SK-N-SH (cell line): ENCODE results near the gene COL4A2. TPM values are rescaled to one million over a fixed set of nuclear protein-coding genes. Genes with fewer than 3 reads are reported as not detected.
A peak's percentile ranks its signal among the peaks of the same experiment; 100 is the strongest.

Experiments used
- CTCF ChIA-PET: fragments of 300-600, 350-600 bp; formaldehyde crosslinking; extraction: SDS; loops from one replicate; lab custom pipeline; 2021; lab: Yijun Ruan, JAX
- POLR2A ChIA-PET: fragments of 350-600 bp; sonication (Branson Sonifier 250); formaldehyde crosslinking; extraction: SDS; loops from one replicate; lab custom pipeline; 2020; ENCODE audit warnings: antibody characterized with exemption, inconsistent platforms; lab: Yijun Ruan, JAX
- DNase-seq: peaks from one replicate; pipeline ENCODE4 v3.0.0; 2012
- H2AFZ ChIP-seq: fragments of 200-600 bp; sonication (generic); 2 replicates; pipeline ENCODE4 v1.8.1; 2016; ENCODE audit warnings: antibody characterized with exemption, mild to moderate bottlenecking, low read depth
- H3F3A ChIP-seq: fragments of 200-600 bp; sonication (generic); replicated peaks from 2 replicates; pipeline ENCODE3; 2016; ENCODE audit warnings: antibody characterized with exemption, mild to moderate bottlenecking; ENCODE audit not compliant: insufficient read depth
- H3K27ac ChIP-seq, 2 experiments: fragments of 200-500 bp in 1 of 2; fragments of 200-600 bp in 1 of 2; sonication (Bioruptor generic) in 1 of 2; sonication (generic), shearing (Covaris generic) in 1 of 2; 2 replicates each; pipeline versions ENCODE4 v1.5.1 to v1.6.1; 2014 to 2016; ENCODE audit warnings: low read depth in 2 of 2, inconsistent platforms in 1 of 2, low read length in 1 of 2, mild to moderate bottlenecking in 1 of 2, mixed read lengths in 1 of 2
- H3K27me3 ChIP-seq: fragments of 200-600 bp; sonication (generic), shearing (Covaris generic); 2 replicates; pipeline ENCODE4 v1.6.1; 2016; ENCODE audit warnings: mixed run types; ENCODE audit not compliant: insufficient read depth
- H3K36me3 ChIP-seq, 2 experiments: fragments of 200-500 bp in 1 of 2; fragments of 200-600 bp in 1 of 2; sonication (Bioruptor generic) in 1 of 2; sonication (generic) in 1 of 2; replicated peaks in 1 of 2; 2 replicates each; pipeline versions ENCODE3 to v1.5.1; 2014 to 2016; ENCODE audit warnings: low read length in 1 of 2, mild to moderate bottlenecking in 1 of 2; ENCODE audit not compliant: insufficient read depth in 2 of 2, control insufficient read depth in 1 of 2
- H3K4me1 ChIP-seq, 2 experiments: fragments of 200-500 bp in 1 of 2; fragments of 200-600 bp in 1 of 2; sonication (Bioruptor generic) in 1 of 2; sonication (generic), shearing (Covaris generic) in 1 of 2; 2 replicates each; pipeline versions ENCODE4 v1.5.1 to v1.6.1; 2014 to 2016; ENCODE audit warnings: low read depth in 1 of 2, low read length in 1 of 2, mixed run types in 1 of 2; ENCODE audit not compliant: insufficient read depth in 2 of 2, control insufficient read depth in 1 of 2
- H3K4me2 ChIP-seq: fragments of 200-600 bp; sonication (generic), shearing (Covaris generic); 2 replicates; pipeline ENCODE4 v1.6.1; 2017; ENCODE audit warnings: mixed run types
- H3K4me3 ChIP-seq, 2 experiments: fragments of 200-500 bp in 1 of 2; fragments of 200-600 bp in 1 of 2; sonication (Bioruptor generic) in 1 of 2; sonication (generic), shearing (Covaris generic) in 1 of 2; 2 replicates each; pipeline versions ENCODE4 v1.5.1 to v1.8.1; 2014 to 2016; ENCODE audit warnings: low read depth in 2 of 2, inconsistent platforms in 1 of 2, low read length in 1 of 2, mild to moderate bottlenecking in 1 of 2, mixed read lengths in 1 of 2, moderate library complexity in 1 of 2
- H3K79me2 ChIP-seq: fragments of 200-600 bp; sonication (generic); 2 replicates; pipeline ENCODE4 v1.8.1; 2017; ENCODE audit warnings: mild to moderate bottlenecking; ENCODE audit not compliant: insufficient read depth
- H3K9ac ChIP-seq: fragments of 200-600 bp; sonication (generic); 2 replicates; pipeline ENCODE4 v1.6.1; 2017; ENCODE audit warnings: mixed run types
- H3K9me2 ChIP-seq: fragments of 200-600 bp; sonication (generic); 2 replicates; pipeline ENCODE4 v1.6.1; 2017; ENCODE audit warnings: mixed run types
- H3K9me3 ChIP-seq: fragments of 200-600 bp; sonication (generic); 2 replicates; pipeline ENCODE4 v1.6.1; 2017; ENCODE audit warnings: mixed run types, mild to moderate bottlenecking, moderate library complexity
- H4K20me1 ChIP-seq: fragments of 200-600 bp; sonication (generic); 2 replicates; pipeline ENCODE4 v1.6.1; 2017; ENCODE audit warnings: mild to moderate bottlenecking, mixed run types; ENCODE audit not compliant: insufficient read depth
- ELF1 ChIP-seq: IDR thresholded peaks from 2 replicates; pipeline ENCODE4 v1.4.0; 2012
- EP300 ChIP-seq, 2 experiments: IDR thresholded peaks; 2 replicates each; pipeline versions ENCODE4 v1.4.0 to v1.6.1; 2012; ENCODE audit warnings: borderline replicate concordance in 1 of 2, low read depth in 1 of 2, low read length in 1 of 2
- EZH2phosphoT487 ChIP-seq: fragments of 200-600 bp; sonication (generic); IDR thresholded peaks from 2 replicates; pipeline ENCODE4 v1.6.1; 2017; ENCODE audit warnings: low read depth, mixed run types, mild to moderate bottlenecking, antibody characterized with exemption, moderate library complexity, borderline replicate concordance
- GABPA ChIP-seq: IDR thresholded peaks from 2 replicates; pipeline ENCODE4 v1.4.0; 2012; ENCODE audit warnings: low read depth, mild to moderate bottlenecking
- GATA2 ChIP-seq: sonication (generic); formaldehyde crosslinking; IDR thresholded peaks from 2 replicates; pipeline ENCODE4 v1.5.0; 2020; ENCODE audit warnings: mild to moderate bottlenecking, missing genetic modification reagents
- IRF3 ChIP-seq: fragments of 150-350 bp; IDR thresholded peaks from 2 replicates; pipeline ENCODE4 v1.6.1; 2016; ENCODE audit warnings: mild to moderate bottlenecking, low read depth, low read length
- NFIC ChIP-seq: IDR thresholded peaks from 2 replicates; pipeline ENCODE4 v1.4.0; 2012; ENCODE audit warnings: borderline replicate concordance
- NRF1 ChIP-seq: IDR thresholded peaks from 2 replicates; pipeline ENCODE4 v1.6.1; 2012; ENCODE audit warnings: low read depth, mild to moderate bottlenecking, low read length
- POLR2AphosphoS5 ChIP-seq: IDR thresholded peaks from 2 replicates; pipeline ENCODE4 v1.6.1; 2012; ENCODE audit warnings: low read depth, low read length
- RAD21 ChIP-seq: IDR thresholded peaks from 2 replicates; pipeline ENCODE4 v1.6.1; 2012; ENCODE audit warnings: mild to moderate bottlenecking, low read length
- RCOR1 ChIP-seq: fragments of 150-350 bp; IDR thresholded peaks from 2 replicates; pipeline ENCODE4 v1.6.1; 2017; ENCODE audit warnings: antibody characterized with exemption, low read length
- REST ChIP-seq: IDR thresholded peaks from 2 replicates; pipeline ENCODE4 v1.6.1; 2012; ENCODE audit warnings: mild to moderate bottlenecking, low read depth, low read length, moderate library complexity
- SIN3A ChIP-seq: IDR thresholded peaks from 2 replicates; pipeline ENCODE4 v1.6.1; 2012; ENCODE audit warnings: low read depth, mild to moderate bottlenecking, low read length, moderate library complexity, borderline replicate concordance
- SMC3 ChIP-seq: IDR thresholded peaks from 2 replicates; pipeline ENCODE4 v1.6.1; 2012; ENCODE audit warnings: low read depth, low read length, improper control_type of control experiment
- WGBS: methylation state at CpG from one replicate; pipeline ENCODE4 v1.1.6; 2017; ENCODE audit warnings: low lambda C conversion rate; 5-methylcytosine and 5-hydroxymethylcytosine counted together
- polyA plus RNA-seq, 3 experiments: library from polyadenylated mRNA; depleted of rRNA; stranded (reverse); fragments of >200 nt; gene quantifications; 2 replicates each; pipeline ENCODE4 v1.2.3, GENCODE V29; 2012

Gene COL4A2
- polyA plus RNA-seq, 1 of the 3 experiments (the other 2 are of a cell fraction): 137 TPM

- CTCF ChIA-PET: interaction anchor here (1.1 to 2.0 kb wide), 4 partner anchors 8 to 181 kb away, joined by 3 to 6 read pairs (median 4); no protein-coding TSS in a partner anchor
- no peak for DNase-seq
- WGBS: 48% methylated on average over 2 of the region's 2 CpGs
- Histone ChIP-seq H3K4me2 (peak overlapping the region; percentile 43; the same call in 1 of the 2 replicates), H3K4me3 (no peak overlapping the region), H2AFZ (no peak overlapping the region)
- TF ChIP-seq RAD21 (no peak), SMC3 (no peak), GABPA (no peak), EP300 (IDR thresholded peaks at IDR 0.05; ENCODE audit: borderline replicate concordance in 1 of 2, low read depth in 1 of 2, low read length in 1 of 2) (no peak), GATA2 (CRISPR knock-in tag) (no peak), NFIC (no peak), NRF1 (no peak), EZH2phosphoT487 (no peak), RCOR1 (no peak), IRF3 (no peak), SIN3A (no peak), REST (no peak), ELF1 (no peak), POLR2AphosphoS5 (no peak)
- TF ChIP-seq, all 33 proteins: peak for 0
- Histone ChIP-seq H3F3A (peaks cover 78% of the 10 kb centered on the region), H3K27ac (peak overlapping the region; percentile 9 to 82; a peak in 3 of 4 replicates), H3K27me3 (no peaks in the 10 kb centered on the region), H4K20me1 (no peaks in the 10 kb centered on the region), H3K9me3 (no peaks in the 10 kb centered on the region), H3K9me2 (no peaks in the 10 kb centered on the region), H3K79me2 (peaks cover 59% of the 10 kb centered on the region), H3K4me1 (peaks cover 24 to 73% of the 10 kb centered on the region in 2 experiments), H3K36me3 (no peaks in the 10 kb centered on the region), H3K9ac (peak overlapping the region; percentile 52)
- POLR2A ChIA-PET: no interaction called here
These were observed 96.6 kb downstream of the COL4A2 start for GRCh38 chr13:110403721-110404120.
